Right atrium auricular region (tissue), 2 donors: ENCODE results near the gene SLC25A25. TPM values are rescaled to one million over a fixed set of nuclear protein-coding genes. Genes with fewer than 3 reads are reported as not detected.

Experiments used
- DNase-seq: peaks from one replicate; pipeline ENCODE4 v3.0.0-alpha.2; 2019; ENCODE audit warnings: low spot score
- H3K27ac ChIP-seq, 2 donors: fragments of 200-600 bp; sonication (generic); 1 replicate in 1 of 2; 2 replicates in 1 of 2; pipeline ENCODE4 v1.5.1; 2016 to 2019
- H3K27me3 ChIP-seq, 2 donors: fragments of 200-600 bp; sonication (generic); one replicate each; pipeline versions ENCODE4 v1.5.1 to v1.6.0; 2017 to 2019
- H3K36me3 ChIP-seq: fragments of 200-600 bp; sonication (generic); one replicate; pipeline ENCODE4 v1.5.1; 2016
- H3K4me1 ChIP-seq, 2 donors: fragments of 200-600 bp; sonication (generic); one replicate each; pipeline versions ENCODE4 v1.5.1 to v1.6.0; 2017 to 2019
- H3K4me3 ChIP-seq, 2 donors: fragments of 200-600 bp; sonication (generic); 1 replicate in 1 of 2; 2 replicates in 1 of 2; pipeline ENCODE4 v1.5.1; 2017 to 2019; ENCODE audit warnings: mild to moderate bottlenecking in 1 of 2, moderate library complexity in 1 of 2
- H3K9me3 ChIP-seq, 2 donors: fragments of 200-600 bp; sonication (generic); one replicate each; pipeline ENCODE4 v1.5.1; 2019
- total RNA-seq, 2 donors: library from RNA; depleted of rRNA; stranded (reverse); fragments of >200 nt; gene quantifications; one replicate each; pipeline ENCODE4 v1.1.0, GENCODE V29; 2016
- TF ChIP-seq, protein P1 (sequence below), 2 donors: fragments of 200-600 bp; sonication (generic); IDR thresholded peaks; one replicate each; pipeline ENCODE4 v1.5.1; 2019; ENCODE audit warnings: antibody characterized with exemption in 2 of 2

SLC25A25 gene
- total RNA-seq, 2 donors from 2014 or later: 8.2 to 11.8 TPM

DNA sequence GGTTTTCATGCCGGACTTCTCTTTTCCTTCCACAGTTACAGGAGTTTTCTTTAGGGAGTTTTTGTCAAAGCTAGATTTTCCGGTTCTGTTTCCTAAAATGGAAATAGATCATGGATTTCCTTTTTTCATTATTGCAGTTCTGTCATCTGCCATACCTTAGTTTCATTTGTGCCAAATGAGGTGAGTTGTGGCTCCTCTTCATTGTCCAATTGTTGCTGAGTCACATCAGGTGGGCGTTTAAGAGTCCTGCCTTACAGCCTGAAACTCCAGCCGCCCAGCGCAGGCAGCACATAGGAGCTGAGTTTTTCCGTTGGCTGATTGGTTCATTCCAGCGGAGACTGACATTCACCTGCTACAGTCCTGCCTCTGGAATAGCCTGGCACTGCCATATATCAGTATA lies 14.1 kb downstream of the SLC25A25 start:
- Histone ChIP-seq H3K4me1 (peaks cover 0 to 37% of the 10 kb centered on the region in 2 donors), H3K9me3 (no peaks in the 10 kb centered on the region), H3K36me3 (no peaks in the 10 kb centered on the region), H3K27ac (peak overlapping the region; percentile 41 to 43), H3K27me3 (no peaks in the 10 kb centered on the region), H3K4me3 (no peak overlapping the region)
- DNase-seq: no peak
- TF ChIP-seq, protein P1, sequence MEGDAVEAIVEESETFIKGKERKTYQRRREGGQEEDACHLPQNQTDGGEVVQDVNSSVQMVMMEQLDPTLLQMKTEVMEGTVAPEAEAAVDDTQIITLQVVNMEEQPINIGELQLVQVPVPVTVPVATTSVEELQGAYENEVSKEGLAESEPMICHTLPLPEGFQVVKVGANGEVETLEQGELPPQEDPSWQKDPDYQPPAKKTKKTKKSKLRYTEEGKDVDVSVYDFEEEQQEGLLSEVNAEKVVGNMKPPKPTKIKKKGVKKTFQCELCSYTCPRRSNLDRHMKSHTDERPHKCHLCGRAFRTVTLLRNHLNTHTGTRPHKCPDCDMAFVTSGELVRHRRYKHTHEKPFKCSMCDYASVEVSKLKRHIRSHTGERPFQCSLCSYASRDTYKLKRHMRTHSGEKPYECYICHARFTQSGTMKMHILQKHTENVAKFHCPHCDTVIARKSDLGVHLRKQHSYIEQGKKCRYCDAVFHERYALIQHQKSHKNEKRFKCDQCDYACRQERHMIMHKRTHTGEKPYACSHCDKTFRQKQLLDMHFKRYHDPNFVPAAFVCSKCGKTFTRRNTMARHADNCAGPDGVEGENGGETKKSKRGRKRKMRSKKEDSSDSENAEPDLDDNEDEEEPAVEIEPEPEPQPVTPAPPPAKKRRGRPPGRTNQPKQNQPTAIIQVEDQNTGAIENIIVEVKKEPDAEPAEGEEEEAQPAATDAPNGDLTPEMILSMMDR (IDR thresholded peaks at IDR 0.05): no peak

DNA sequence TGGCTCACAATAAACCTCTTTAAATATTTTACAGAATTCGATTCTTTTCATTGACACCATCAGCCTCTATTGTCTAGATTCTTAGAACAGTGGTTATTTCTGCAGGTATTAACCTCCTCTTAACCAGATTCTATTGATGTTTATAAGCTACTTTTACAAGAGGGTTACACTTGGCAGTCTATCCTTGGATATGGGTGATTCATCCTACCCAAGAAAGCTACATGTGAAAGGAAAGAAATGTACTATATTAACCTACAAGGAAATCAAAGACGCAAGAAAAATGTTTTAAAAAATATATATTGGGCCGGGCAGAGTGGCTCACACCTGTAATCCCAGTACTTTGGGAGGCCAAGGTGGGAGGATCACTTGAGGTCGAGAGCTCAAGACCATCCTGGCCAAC lies 16.7 kb downstream of the SLC25A25 start:
- TF ChIP-seq, protein P1 (IDR thresholded peaks at IDR 0.05): no peak
- Histone ChIP-seq H3K4me3 (no peak overlapping the region), H3K27me3 (no peaks in the 10 kb centered on the region), H3K4me1 (peaks cover 0 to 21% of the 10 kb centered on the region in 2 donors), H3K9me3 (no peaks in the 10 kb centered on the region), H3K36me3 (no peaks in the 10 kb centered on the region), H3K27ac (no peak overlapping the region)
- DNase-seq: no peak

DNA sequence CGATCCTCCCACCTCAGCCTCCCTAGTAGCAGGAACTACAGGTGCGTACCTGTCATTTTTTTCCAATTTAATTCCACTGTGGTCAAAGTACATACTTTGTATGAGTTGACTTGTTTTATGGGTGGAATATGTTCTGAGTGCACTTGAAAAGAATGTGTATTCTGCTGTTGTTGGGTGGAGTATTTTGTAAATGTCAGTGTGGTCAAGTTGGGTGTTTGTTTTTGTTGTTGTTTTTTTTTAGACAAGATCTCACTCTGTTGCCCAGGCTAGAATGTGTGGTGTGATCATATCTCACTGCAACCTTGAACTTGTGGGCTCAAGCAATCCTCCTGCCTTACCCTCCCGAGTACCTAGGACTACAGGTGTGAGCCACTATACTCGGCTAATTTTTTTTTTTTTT lies 17.9 kb downstream of the SLC25A25 start:
- no peaks in the 10 kb centered on the region for H3K27me3 ChIP-seq
- H3K36me3 ChIP-seq: no peaks in the 10 kb centered on the region
- TF ChIP-seq, protein P1 (IDR thresholded peaks at IDR 0.05): no peak
- H3K4me3 ChIP-seq: no peak overlapping the region
- H3K27ac ChIP-seq: no peak overlapping the region
- no peaks in the 10 kb centered on the region for H3K9me3 ChIP-seq
- no peak for DNase-seq
- peaks cover 0 to 18% of the 10 kb centered on the region in 2 donors for H3K4me1 ChIP-seq

DNA sequence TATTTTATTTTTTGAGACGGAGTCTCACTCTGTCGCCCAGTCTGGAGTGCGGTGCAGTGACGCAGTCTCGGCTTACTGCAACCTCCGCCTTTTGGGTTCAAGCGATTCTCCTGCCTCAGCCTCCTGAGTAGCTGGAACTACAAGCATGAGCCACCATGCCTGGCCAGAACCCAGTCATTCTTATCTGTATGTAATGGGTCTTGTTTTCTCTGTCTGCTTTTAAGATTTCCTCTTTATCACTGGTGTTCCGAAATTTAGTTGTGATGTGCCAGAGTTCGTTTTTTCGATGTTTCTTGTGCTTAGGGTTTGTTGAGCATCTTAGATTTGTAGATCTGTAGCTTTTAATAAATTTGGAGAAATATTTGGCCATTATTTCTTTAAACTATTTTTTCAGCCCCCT lies 19.2 kb downstream of the SLC25A25 start:
- Histone ChIP-seq H3K36me3 (no peaks in the 10 kb centered on the region), H3K27ac (no peak overlapping the region), H3K4me3 (no peak overlapping the region), H3K27me3 (no peaks in the 10 kb centered on the region), H3K9me3 (no peaks in the 10 kb centered on the region), H3K4me1 (peaks cover 0 to 18% of the 10 kb centered on the region in 2 donors)
- no peak for DNase-seq
- TF ChIP-seq, protein P1 (IDR thresholded peaks at IDR 0.05): no peak

DNA sequence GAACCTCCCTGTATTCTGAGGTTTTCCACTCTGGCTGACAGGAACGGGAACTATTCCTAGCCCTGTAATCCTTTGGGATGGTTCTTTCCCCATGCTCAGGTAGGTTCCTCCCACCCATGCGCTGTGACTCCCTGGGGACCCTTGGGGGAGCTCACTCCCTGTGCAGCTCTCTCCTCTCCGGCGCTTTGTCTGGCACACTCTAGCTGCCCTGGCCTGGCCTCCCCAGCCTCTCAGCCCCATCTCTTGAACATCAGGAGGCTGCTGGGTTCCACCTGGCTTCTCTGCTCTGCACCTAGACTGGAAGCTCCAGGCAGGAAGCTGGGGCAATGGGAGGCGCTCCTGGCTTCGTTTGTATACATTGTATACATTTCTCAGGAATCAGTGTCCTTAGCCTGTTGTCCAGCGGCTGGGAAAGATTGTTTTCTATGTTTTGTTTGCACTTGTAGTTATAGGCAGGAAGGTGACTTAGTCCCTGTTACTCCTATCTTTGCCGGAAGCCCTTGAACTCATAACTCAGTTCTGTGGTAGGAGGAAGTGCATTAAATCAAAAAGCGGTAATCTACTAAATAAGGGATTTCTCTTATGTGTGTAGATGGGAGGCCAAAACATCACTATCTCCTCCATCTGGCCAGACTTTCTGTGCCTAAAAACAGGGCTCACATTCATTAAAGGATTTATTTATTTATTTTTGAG lies 20.4 kb downstream of the SLC25A25 start:
- TF ChIP-seq, protein P1 (IDR thresholded peaks at IDR 0.05): no peak
- no peaks in the 10 kb centered on the region for H3K27me3 ChIP-seq
- H3K36me3 ChIP-seq: no peaks in the 10 kb centered on the region
- no peak overlapping the region for H3K27ac ChIP-seq
- no peaks in the 10 kb centered on the region for H3K9me3 ChIP-seq
- DNase-seq: no peak
- H3K4me3 ChIP-seq: no peak overlapping the region
- peaks cover 0 to 30% of the 10 kb centered on the region in 2 donors for H3K4me1 ChIP-seq

- Histone ChIP-seq H3K27ac (no peak overlapping the region), H3K27me3 (no peaks in the 10 kb centered on the region), H3K36me3 (no peaks in the 10 kb centered on the region), H3K9me3 (no peaks in the 10 kb centered on the region), H3K4me3 (no peak overlapping the region), H3K4me1 (peaks cover 0 to 39% of the 10 kb centered on the region in 2 donors)
- DNase-seq: no peak
- TF ChIP-seq, protein P1 (IDR thresholded peaks at IDR 0.05): no peak
Observed at GRCh38 chr9:128089299-128089698, 21.3 kb downstream of the SLC25A25 start.
